ENCODE measurements around the gene OGFOD3.

DNA sequence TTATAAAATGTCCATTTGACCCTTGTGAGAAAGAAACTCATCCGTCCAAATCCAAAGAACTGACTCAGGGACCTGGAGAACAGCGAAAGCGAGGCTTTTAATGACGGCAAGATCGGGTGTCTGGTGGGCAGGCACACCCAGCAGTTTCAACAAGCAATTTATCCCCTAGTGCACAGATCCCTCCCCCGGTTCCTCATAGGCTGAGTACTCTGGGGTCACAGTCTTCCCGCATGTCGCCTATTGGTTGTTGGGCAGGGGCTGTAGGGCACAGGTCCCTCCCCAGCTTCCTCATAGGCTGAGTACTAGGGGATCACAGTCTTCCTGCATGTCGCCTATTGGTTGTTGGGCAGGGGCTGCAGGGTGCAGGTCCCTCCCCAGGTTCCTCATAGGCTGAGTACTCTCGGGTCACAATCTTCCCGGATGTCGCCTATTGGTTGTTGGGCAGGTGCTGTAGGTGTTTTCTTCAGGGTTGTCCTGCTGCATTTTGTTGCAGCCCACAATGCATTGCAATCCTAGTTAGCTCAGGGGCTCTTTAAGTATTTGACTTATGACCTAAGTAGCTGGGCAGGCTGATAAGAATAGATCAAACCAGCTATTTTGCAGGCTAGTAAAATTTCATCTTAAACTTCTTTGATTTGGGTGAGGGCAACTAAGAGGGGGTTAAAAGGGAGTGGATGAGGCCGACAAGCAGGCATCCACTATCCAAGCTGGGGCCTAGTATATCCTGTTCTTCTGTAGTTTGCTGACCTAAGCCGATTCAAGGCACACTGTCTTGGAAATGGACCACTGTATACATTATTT is 50.5 kb downstream of the OGFOD3 start:
- TF ChIP-seq POLR2AphosphoS5 (IDR thresholded peaks at IDR 0.05; ENCODE audit: insufficient read depth, low read depth, low read length) (no peak), GATA2 (IDR thresholded peaks at IDR 0.05; ENCODE audit: insufficient read depth, insufficient read length, low read depth, low read length) (no peak)
- TF ChIP-seq, protein P1, sequence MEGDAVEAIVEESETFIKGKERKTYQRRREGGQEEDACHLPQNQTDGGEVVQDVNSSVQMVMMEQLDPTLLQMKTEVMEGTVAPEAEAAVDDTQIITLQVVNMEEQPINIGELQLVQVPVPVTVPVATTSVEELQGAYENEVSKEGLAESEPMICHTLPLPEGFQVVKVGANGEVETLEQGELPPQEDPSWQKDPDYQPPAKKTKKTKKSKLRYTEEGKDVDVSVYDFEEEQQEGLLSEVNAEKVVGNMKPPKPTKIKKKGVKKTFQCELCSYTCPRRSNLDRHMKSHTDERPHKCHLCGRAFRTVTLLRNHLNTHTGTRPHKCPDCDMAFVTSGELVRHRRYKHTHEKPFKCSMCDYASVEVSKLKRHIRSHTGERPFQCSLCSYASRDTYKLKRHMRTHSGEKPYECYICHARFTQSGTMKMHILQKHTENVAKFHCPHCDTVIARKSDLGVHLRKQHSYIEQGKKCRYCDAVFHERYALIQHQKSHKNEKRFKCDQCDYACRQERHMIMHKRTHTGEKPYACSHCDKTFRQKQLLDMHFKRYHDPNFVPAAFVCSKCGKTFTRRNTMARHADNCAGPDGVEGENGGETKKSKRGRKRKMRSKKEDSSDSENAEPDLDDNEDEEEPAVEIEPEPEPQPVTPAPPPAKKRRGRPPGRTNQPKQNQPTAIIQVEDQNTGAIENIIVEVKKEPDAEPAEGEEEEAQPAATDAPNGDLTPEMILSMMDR (IDR thresholded peaks at IDR 0.05; ENCODE audit: extremely low read depth in 1 of 2, insufficient read depth in 1 of 2, low read depth in 1 of 2, low read length in 2 of 2): no peak

Data from endothelial cell of umbilical vein (primary cell).